ENCODE results near the gene HLA-E. TPM values are rescaled to one million over a fixed set of nuclear protein-coding genes. Genes with fewer than 3 reads are reported as not detected.

Gene HLA-E
- total and polyA plus RNA-seq, 2 donors (not counting 1 experiment from before 2014, with no cell fraction given) = 1,043 to 1,174 TPM

Other genes starting within 250 kb of the HLA-E start
- 28.2 and 31.4 TPM in 2 replicates for gene TRIM39, start 162.6 kb upstream of the HLA-E start, total RNA-seq
- 18.1 and 43.6 TPM in 2 replicates for gene TRIM39, start 162.6 kb upstream of the HLA-E start, polyA plus RNA-seq
- gene RPP21, start 144.4 kb upstream of the HLA-E start, total RNA-seq = 48.1 and 50.6 TPM in 2 replicates
- 104 and 114 TPM in 2 replicates for gene RPP21, start 144.4 kb upstream of the HLA-E start, polyA plus RNA-seq
- gene GNL1, start 67.0 kb downstream of the HLA-E start, total RNA-seq = 107 and 109 TPM in 2 replicates
- 36.0 and 38.7 TPM in 2 replicates for gene GNL1, start 67.0 kb downstream of the HLA-E start, polyA plus RNA-seq
- 30.3 and 33.7 TPM in 2 replicates for gene PRR3, start 67.8 kb downstream of the HLA-E start, total RNA-seq
- 10.7 and 15.0 TPM in 2 replicates for gene PRR3, start 67.8 kb downstream of the HLA-E start, polyA plus RNA-seq
- 60.9 and 63.7 TPM in 2 replicates for gene ABCF1, start 81.9 kb downstream of the HLA-E start, total RNA-seq
- gene ABCF1, start 81.9 kb downstream of the HLA-E start, polyA plus RNA-seq = 22.8 and 51.0 TPM in 2 replicates
- 157 and 177 TPM in 2 replicates for gene PPP1R10, start 127.7 kb downstream of the HLA-E start, total RNA-seq
- gene PPP1R10, start 127.7 kb downstream of the HLA-E start, polyA plus RNA-seq = 40.7 and 61.5 TPM in 2 replicates
- gene MRPS18B, start 128.3 kb downstream of the HLA-E start, total RNA-seq = 37.9 and 38.8 TPM in 2 replicates
- gene MRPS18B, start 128.3 kb downstream of the HLA-E start, polyA plus RNA-seq = 26.3 and 35.9 TPM in 2 replicates
- 19.3 and 21.5 TPM in 2 replicates for gene ATAT1, start 137.4 kb downstream of the HLA-E start, total RNA-seq
- gene ATAT1, start 137.4 kb downstream of the HLA-E start, polyA plus RNA-seq = 15.1 and 15.7 TPM in 2 replicates
- 24.9 and 37.2 TPM in 2 replicates for gene C6orf136, start 157.6 kb downstream of the HLA-E start, total RNA-seq
- 31.0 and 36.6 TPM in 2 replicates for gene C6orf136, start 157.6 kb downstream of the HLA-E start, polyA plus RNA-seq
- 51.1 and 58.3 TPM in 2 replicates for gene DHX16, start 183.5 kb downstream of the HLA-E start, total RNA-seq
- 69.7 and 71.7 TPM in 2 replicates for gene DHX16, start 183.5 kb downstream of the HLA-E start, polyA plus RNA-seq
- gene PPP1R18, start 197.1 kb downstream of the HLA-E start, total RNA-seq = 121 and 125 TPM in 2 replicates
- 71.6 and 113 TPM in 2 replicates for gene PPP1R18, start 197.1 kb downstream of the HLA-E start, polyA plus RNA-seq
- gene NRM, start 201.5 kb downstream of the HLA-E start, total RNA-seq = 22.8 and 24.9 TPM in 2 replicates
- gene NRM, start 201.5 kb downstream of the HLA-E start, polyA plus RNA-seq = 18.9 and 26.0 TPM in 2 replicates
- 69.3 and 87.4 TPM in 2 replicates for gene MDC1, start 227.8 kb downstream of the HLA-E start, total RNA-seq
- gene MDC1, start 227.8 kb downstream of the HLA-E start, polyA plus RNA-seq = 24.9 and 26.4 TPM in 2 replicates
- 288 and 295 TPM in 2 replicates for gene TUBB, start 230.8 kb downstream of the HLA-E start, total RNA-seq
- 58.9 and 102 TPM in 2 replicates for gene TUBB, start 230.8 kb downstream of the HLA-E start, polyA plus RNA-seq

Data from B cell (primary cell).